RWPE1 (cell line): ENCODE results near the gene SBK3.
"Not testable (repeated sequence)": the region's sequence is repeated elsewhere in the genome, so short reads cannot be mapped to it uniquely, and the experiment has no call there.

Experiments used
- CTCF ChIA-PET: fragments of 350-600 bp; sonication (Branson Sonifier 250); formaldehyde crosslinking; extraction: SDS; loops from one replicate; lab custom pipeline; 2021; lab: Yijun Ruan, JAX
- POLR2A ChIA-PET: fragments of 400-600 bp; formaldehyde crosslinking; extraction: SDS; loops from one replicate; lab custom pipeline; 2020; ENCODE audit warnings: antibody characterized with exemption; ENCODE audit not compliant: low non-redundant PET; lab: Yijun Ruan, JAX
- DNase-seq: peaks from one replicate; pipeline ENCODE4 v3.0.0; 2012; ENCODE audit warnings: low spot score
- H3K27ac ChIP-seq: fragments of 450-650 bp; 2 replicates; pipeline ENCODE4 v1.5.1; 2017
- CTCF ChIP-seq: fragments of 450-650 bp; conservative IDR thresholded peaks from 2 replicates; pipeline ENCODE4 v1.5.1; 2017; ENCODE audit warnings: low read depth, mild to moderate bottlenecking

The SBK3 gene

DNA sequence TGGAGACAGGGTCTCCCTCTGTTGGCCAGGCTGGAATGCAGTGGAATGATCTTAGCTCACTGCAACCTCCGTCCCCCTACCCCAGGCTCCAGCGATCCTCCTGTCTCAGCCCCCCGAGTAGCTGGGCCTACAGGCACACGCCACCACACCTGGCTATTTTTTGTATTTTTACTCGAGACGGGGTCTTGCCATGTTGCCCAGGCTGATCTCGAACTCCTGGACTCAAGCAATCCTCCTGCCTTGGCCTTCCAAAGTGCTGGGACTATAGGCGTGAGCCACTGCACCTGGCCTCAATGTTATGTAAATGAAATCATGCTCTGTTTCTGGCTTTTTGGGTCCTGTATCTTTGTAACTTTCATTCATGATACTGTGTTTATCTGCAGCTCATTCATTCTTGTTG lies 43.4 kb upstream of the SBK3 start:
- no peak overlapping the region for H3K27ac ChIP-seq
- no peak for TF ChIP-seq CTCF
- CTCF ChIA-PET = no interaction called here
- no peak for DNase-seq
- POLR2A ChIA-PET = no interaction called here

- no peak for TF ChIP-seq CTCF
- peak; percentile 96 for DNase-seq
- H3K27ac ChIP-seq = peak overlapping the region; percentile 76
- POLR2A ChIA-PET = interaction anchor here (0.6 kb wide), 1 partner anchor 378 kb away, joined by 3 read pairs; the partner anchor contains the start of gene PTPRH
- CTCF ChIA-PET = interaction anchor here (0.6 kb wide), 2 partner anchors 19 to 285 kb away, joined by 4 to 5 read pairs; no protein-coding TSS in a partner anchor
Observed at GRCh38 chr19:55586976-55587668, 41.8 kb upstream of the SBK3 start.

DNA sequence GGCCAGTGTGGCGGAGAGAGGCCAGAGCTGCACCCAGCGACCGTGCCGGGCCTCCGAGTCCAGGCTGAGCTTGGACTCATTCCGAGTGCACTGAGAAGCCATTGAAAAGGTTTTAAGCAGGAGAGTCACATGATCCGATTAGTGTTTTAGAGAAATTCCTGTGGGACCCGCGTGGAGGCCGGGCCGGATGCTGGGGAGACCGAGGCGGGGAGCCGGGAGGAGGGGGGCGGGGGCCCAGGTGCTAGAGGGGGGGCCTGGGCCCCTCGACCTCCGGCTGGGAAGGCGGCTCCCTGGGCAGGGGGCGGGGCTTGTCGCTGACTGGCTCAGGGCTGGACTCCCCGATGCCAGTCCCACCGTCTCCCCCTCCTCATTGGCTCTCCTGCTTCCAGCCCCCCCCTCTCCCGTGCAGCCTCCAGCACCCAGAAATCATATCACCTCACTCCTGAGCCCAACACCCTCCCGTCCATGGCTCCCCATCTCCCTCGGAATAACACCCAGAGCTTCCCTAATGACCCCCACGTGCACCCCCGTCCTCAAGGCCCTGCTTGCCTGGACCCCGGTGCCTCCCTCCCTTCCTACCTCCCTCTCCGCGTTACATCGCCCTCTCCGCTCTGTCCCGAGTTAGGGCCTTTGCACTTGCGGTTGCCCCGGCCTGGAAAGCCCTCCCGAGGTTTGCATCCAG lies 40.5 kb upstream of the SBK3 start:
- peak overlapping the region; percentile 76 for H3K27ac ChIP-seq
- TF ChIP-seq CTCF = no peak
- ChIA-PET POLR2A (no interaction called here), CTCF (no interaction called here)
- DNase-seq = no peak

- ChIA-PET POLR2A (no interaction called here), CTCF (interaction anchor here (0.7 kb wide), 1 partner anchor 16 kb away, joined by 3 read pairs; no protein-coding TSS in a partner anchor)
- peak overlapping the region; percentile 76; the same call in 1 of the 2 replicates for H3K27ac ChIP-seq
- no peak for DNase-seq
- TF ChIP-seq CTCF = no peak
Observed at GRCh38 chr19:55584871-55585270, 39.5 kb upstream of the SBK3 start.

- DNase-seq, H3K27ac ChIP-seq, CTCF ChIA-PET, POLR2A ChIA-PET: not testable (repeated sequence)
Observed at GRCh38 chr19:55583897-55584296, 38.6 kb upstream of the SBK3 start.

DNA sequence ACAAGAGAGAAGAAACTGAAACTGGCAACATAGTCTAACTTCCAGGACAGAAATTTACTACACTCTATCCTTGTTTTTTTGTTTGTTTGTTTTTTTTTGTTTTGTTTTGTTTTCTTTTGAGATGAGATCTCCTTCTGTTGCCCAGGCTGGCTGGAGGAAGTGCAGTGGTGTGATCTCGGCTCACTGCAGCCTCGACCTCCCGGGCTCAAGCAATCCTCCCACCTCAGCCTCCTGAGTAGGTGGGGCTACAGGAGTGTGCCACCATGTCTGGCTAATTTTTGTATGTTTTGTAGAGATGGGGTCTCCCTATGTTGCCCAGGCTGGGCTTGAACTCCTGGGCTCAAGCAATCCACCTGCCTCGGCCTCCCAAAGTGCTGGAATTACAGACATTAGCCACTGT lies 36.9 kb upstream of the SBK3 start:
- H3K27ac ChIP-seq, CTCF ChIA-PET, DNase-seq: not testable (repeated sequence)
- POLR2A ChIA-PET = interaction anchor here (0.5 kb wide), 1 partner anchor 26 kb away, joined by 3 read pairs; no protein-coding TSS in a partner anchor

- ChIA-PET CTCF (interaction anchor here (0.6 to 0.7 kb wide), 2 partner anchors 25 to 50 kb away, joined by 3 read pairs; no protein-coding TSS in a partner anchor), POLR2A (interaction anchor here (0.5 kb wide), 1 partner anchor 26 kb away, joined by 3 read pairs; no protein-coding TSS in a partner anchor)
- H3K27ac ChIP-seq = no peak overlapping the region
- no peak for TF ChIP-seq CTCF
- no peak for DNase-seq
Observed at GRCh38 chr19:55581823-55582223, 36.5 kb upstream of the SBK3 start.
